ENCODE measurements around the gene CCL13.

DNA sequence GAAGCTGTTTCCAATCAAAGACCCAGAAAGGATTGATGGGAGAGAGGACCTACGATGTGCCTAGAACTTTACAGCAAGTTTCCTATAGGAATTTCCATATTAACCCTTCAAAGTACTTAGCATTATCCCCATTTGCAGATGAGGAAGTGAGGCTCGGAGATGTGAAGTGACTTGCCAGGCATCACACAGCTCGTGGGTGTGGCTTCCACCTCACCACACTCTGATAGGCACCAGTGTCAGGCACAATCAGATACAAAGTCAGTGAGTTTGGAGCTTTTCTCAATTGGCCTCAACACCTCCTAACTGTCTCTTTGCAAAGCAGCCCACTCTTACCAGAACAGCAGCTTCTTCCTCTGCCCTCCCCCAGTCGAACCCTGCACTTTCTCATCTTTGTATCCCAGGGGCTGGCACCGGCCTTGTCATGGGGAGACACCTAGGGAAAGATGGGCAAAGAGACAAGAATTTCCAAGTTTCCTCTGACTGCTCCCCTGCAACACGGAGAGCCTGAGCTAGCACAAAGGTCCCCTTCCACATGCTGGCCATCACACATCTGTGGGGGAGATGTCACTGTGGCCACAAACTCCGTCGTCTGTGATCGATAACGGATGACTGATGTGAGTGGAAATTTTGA lies 44.1 kb downstream of the CCL13 start:
- TF ChIP-seq, protein P1, sequence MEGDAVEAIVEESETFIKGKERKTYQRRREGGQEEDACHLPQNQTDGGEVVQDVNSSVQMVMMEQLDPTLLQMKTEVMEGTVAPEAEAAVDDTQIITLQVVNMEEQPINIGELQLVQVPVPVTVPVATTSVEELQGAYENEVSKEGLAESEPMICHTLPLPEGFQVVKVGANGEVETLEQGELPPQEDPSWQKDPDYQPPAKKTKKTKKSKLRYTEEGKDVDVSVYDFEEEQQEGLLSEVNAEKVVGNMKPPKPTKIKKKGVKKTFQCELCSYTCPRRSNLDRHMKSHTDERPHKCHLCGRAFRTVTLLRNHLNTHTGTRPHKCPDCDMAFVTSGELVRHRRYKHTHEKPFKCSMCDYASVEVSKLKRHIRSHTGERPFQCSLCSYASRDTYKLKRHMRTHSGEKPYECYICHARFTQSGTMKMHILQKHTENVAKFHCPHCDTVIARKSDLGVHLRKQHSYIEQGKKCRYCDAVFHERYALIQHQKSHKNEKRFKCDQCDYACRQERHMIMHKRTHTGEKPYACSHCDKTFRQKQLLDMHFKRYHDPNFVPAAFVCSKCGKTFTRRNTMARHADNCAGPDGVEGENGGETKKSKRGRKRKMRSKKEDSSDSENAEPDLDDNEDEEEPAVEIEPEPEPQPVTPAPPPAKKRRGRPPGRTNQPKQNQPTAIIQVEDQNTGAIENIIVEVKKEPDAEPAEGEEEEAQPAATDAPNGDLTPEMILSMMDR (IDR thresholded peaks at IDR 0.05; ENCODE audit: poor library complexity): no peak
- TF ChIP-seq EZH2 (IDR thresholded peaks at IDR 0.05; ENCODE audit: borderline replicate concordance) (no peak), EZH2phosphoT487 (IDR thresholded peaks at IDR 0.05; ENCODE audit: low read depth, severe bottlenecking, unreplicated experiment) (no peak)

All from hepatocyte (in vitro differentiated cells).